Nephron progenitor cell (in vitro differentiated cells): ENCODE data around the gene TTC8.

ENCODE experiments used
- DNase-seq: peaks from one replicate; pipeline ENCODE4 v3.0.0; 2021
- H3K27ac Mint-ChIP-seq: 2 replicates; pipeline ENCODE4 v1.8.0; 2021; ENCODE audit warnings: mild to moderate bottlenecking, moderate library complexity, mixed read lengths
- H3K27me3 Mint-ChIP-seq: 2 replicates; pipeline ENCODE4 v1.8.0; 2021; ENCODE audit warnings: mild to moderate bottlenecking, low read depth, mixed read lengths; ENCODE audit not compliant: poor library complexity
- H3K36me3 Mint-ChIP-seq: 2 replicates; pipeline ENCODE4 v1.8.0; 2021; ENCODE audit warnings: low read depth, mixed read lengths
- H3K4me1 Mint-ChIP-seq: 2 replicates; pipeline ENCODE4 v1.8.0; 2021; ENCODE audit warnings: mixed read lengths
- H3K4me3 Mint-ChIP-seq: 2 replicates; pipeline ENCODE4 v1.8.0; 2021; ENCODE audit warnings: mild to moderate bottlenecking, moderate library complexity, mixed read lengths
- H3K9me3 Mint-ChIP-seq: 2 replicates; pipeline ENCODE4 v1.8.0; 2021; ENCODE audit warnings: mild to moderate bottlenecking, moderate library complexity, mixed read lengths
- TF ChIP-seq, protein P1 (sequence below): fragments of 200-600 bp; sonication (generic); IDR thresholded peaks from 2 replicates; pipeline ENCODE4 v1.5.0; 2021; ENCODE audit warnings: antibody characterized with exemption

Gene TTC8

DNA sequence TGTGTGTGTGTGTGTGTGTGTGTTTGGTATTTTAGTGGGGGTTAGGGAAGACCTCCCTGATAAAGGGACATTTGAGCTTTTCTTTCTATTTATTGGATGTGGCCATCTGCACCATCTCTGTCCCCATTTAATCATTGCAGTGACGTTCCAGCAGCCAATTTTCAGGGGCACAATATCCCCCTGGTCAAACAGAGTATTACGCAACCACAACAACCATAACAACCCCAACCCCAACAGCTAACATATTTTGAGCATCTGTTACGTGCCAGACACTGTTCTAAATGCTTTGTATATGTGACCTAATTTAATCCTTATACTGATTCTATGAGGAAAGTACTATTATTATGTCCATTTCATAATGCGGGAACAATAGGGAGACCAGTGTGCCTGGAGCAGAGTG is 87.4 kb downstream of the TTC8 start:
- Mint-ChIP-seq H3K27me3 (peaks cover 21% of the 10 kb centered on the region), H3K9me3 (peaks cover 17% of the 10 kb centered on the region), H3K27ac (no peak overlapping the region), H3K36me3 (no peaks in the 10 kb centered on the region), H3K4me1 (no peaks in the 10 kb centered on the region), H3K4me3 (no peak overlapping the region)
- TF ChIP-seq, protein P1, sequence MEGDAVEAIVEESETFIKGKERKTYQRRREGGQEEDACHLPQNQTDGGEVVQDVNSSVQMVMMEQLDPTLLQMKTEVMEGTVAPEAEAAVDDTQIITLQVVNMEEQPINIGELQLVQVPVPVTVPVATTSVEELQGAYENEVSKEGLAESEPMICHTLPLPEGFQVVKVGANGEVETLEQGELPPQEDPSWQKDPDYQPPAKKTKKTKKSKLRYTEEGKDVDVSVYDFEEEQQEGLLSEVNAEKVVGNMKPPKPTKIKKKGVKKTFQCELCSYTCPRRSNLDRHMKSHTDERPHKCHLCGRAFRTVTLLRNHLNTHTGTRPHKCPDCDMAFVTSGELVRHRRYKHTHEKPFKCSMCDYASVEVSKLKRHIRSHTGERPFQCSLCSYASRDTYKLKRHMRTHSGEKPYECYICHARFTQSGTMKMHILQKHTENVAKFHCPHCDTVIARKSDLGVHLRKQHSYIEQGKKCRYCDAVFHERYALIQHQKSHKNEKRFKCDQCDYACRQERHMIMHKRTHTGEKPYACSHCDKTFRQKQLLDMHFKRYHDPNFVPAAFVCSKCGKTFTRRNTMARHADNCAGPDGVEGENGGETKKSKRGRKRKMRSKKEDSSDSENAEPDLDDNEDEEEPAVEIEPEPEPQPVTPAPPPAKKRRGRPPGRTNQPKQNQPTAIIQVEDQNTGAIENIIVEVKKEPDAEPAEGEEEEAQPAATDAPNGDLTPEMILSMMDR: no peak
- DNase-seq: no peak

DNA sequence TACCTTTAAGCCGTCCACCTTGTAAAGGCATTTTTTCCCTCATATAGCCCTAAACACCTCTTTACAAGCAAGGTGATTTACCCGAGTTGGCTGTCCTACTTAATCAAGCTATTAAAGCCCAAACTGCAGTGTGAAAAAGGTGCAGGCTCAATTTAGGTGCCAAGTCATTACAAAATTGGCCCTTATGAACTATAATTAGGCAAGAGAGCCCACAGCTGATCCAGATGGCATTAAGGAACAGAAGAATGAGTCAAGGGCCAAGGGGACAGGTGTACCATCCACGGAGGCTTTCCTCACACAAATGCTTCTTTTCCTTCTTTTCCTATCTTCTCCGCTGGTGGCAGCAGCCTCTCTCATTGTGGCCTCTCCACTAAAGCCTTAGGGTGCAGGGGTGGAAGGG is 90.5 kb downstream of the TTC8 start:
- no peak overlapping the region for H3K27ac Mint-ChIP-seq
- no peak overlapping the region for H3K4me3 Mint-ChIP-seq
- TF ChIP-seq, protein P1: no peak
- no peaks in the 10 kb centered on the region for H3K36me3 Mint-ChIP-seq
- no peak for DNase-seq
- peaks cover 3% of the 10 kb centered on the region for H3K9me3 Mint-ChIP-seq
- H3K4me1 Mint-ChIP-seq: no peaks in the 10 kb centered on the region
- H3K27me3 Mint-ChIP-seq: peaks cover 11% of the 10 kb centered on the region

DNA sequence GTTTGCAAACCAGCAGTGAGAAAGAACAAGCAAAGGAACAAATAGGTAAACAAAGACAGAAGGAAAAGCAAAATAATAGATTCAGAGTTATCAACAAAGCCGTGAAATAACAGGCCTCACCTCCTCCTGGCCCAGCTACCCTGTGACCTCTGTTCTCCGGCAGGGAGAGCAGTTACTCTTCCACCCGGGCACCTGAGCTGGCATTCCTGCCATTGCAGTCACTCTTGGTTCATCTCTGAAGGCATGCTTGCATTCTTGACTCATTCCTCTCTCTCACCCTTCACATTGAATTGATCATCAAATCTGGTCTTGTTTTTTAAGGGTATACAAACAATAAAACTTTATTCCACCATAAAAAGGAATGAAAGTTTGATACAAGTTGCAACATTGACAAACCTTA is 95.1 kb downstream of the TTC8 start:
- Mint-ChIP-seq H3K9me3 (peaks cover 12% of the 10 kb centered on the region), H3K27ac (no peak overlapping the region), H3K4me3 (no peak overlapping the region), H3K27me3 (peaks cover 8% of the 10 kb centered on the region), H3K4me1 (no peaks in the 10 kb centered on the region), H3K36me3 (no peaks in the 10 kb centered on the region)
- no peak for DNase-seq
- TF ChIP-seq, protein P1: no peak
